GM21737 (cell line): ENCODE results near the gene ELP5.

Experiments
- ATAC-seq: cut with Tn5 transposase; IDR thresholded peaks from one replicate; pipeline ENCODE4 v1.9.1; 2021; ENCODE audit warnings: mild to moderate bottlenecking, moderate library complexity; ENCODE audit not compliant: unreplicated experiment

ELP5 gene

DNA sequence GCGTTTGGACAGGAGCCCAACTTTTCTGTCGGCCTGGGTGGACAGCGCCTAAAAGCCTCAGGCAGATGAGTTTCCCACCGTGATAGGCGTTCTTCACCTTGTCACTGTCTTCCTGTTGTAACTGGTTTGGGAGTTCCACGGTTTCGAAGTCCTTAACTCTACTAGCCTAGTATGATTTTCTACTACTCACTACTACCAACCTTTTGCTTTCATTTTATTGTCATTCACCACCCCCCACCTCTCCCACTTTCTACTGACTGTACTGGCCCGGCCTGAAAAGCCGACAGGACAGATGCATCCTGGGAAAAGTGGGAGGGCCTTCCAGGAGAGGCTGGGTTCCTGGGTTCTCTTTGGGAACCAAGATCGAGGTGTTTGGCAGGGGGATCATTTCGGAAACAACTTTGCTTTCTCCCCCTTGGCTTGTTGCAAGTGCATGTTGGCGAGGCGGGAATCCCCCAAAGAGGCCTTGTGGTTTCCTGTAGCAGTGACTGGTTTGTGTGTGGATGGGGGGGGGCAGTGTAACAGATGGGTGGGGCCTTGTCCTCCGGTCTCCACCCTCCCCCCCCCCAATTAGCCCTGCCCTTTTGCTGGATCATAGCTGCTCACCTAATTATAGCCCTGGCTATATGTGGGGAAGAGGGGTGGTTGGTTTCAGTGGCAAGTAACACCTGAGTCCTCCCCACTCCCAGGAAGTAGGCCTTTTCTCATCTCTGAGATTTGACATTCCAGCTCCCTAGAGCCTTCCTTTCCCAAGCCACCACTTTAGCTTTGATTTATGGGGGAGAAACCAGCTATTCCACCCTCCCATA lies 56.8 kb downstream of the ELP5 start:
- ATAC-seq, result peak; percentile 20
